Esophagus mucosa (tissue), 1 donor: Measurements from ENCODE around the gene BANK1. TPM values are rescaled to one million over a fixed set of nuclear protein-coding genes. Genes with fewer than 3 reads are reported as not detected.

Experiments
- ATAC-seq: fragments of 200-7000 bp; cut with Tn5 transposase; one replicate; pipeline ENCODE4 v1.9.1; 2020
- total RNA-seq: library from RNA; stranded (reverse); gene quantifications from one replicate; pipeline ENCODE4 v1.2.4, GENCODE V29; 2023
- donor health status: DM: yes; HTN: yes; CAD: no.

The BANK1 gene
- 1.3 TPM for total RNA-seq

GRCh38 chr4:101790521-101791181, at the start of gene BANK1:
BANK1 (plus strand) TSS chr4:101790730; CDS start chr4:101790881, 151 bp downstream.
- peak; percentile 80 for ATAC-seq

GRCh38 chr4:101753721-101754120, 36.8 kb upstream of the BANK1 start:
- no peak for ATAC-seq

- ATAC-seq: peak; percentile 57
Measured at GRCh38 chr4:101756181-101756580, 34.3 kb upstream of the BANK1 start.

- ATAC-seq: no peak
Measured at GRCh38 chr4:101761405-101761804, 29.1 kb upstream of the BANK1 start.

- no peak for ATAC-seq
Measured at GRCh38 chr4:101762025-101762424, 28.5 kb upstream of the BANK1 start.

GRCh38 chr4:101762534-101762933, 28.0 kb upstream of the BANK1 start:
- no peak for ATAC-seq

- no peak for ATAC-seq
Measured at GRCh38 chr4:101763576-101763975, 27.0 kb upstream of the BANK1 start.

GRCh38 chr4:101774807-101775206, 15.7 kb upstream of the BANK1 start:
- no peak for ATAC-seq

GRCh38 chr4:101777431-101777830, 13.1 kb upstream of the BANK1 start:
- no peak for ATAC-seq

GRCh38 chr4:101780284-101780683, 10.2 kb upstream of the BANK1 start:
- no peak for ATAC-seq

- no peak for ATAC-seq
Measured at GRCh38 chr4:101782546-101782945, 8.0 kb upstream of the BANK1 start.

- ATAC-seq: no peak
Measured at GRCh38 chr4:101784957-101785356, 5.6 kb upstream of the BANK1 start.

GRCh38 chr4:101785486-101785885, 5.0 kb upstream of the BANK1 start:
- ATAC-seq: no peak

GRCh38 chr4:101787701-101788316, 2.7 kb upstream of the BANK1 start:
- ATAC-seq: no peak

GRCh38 chr4:101791182-101791558, 640 bp downstream of the BANK1 start:
- ATAC-seq: peak; percentile 43

GRCh38 chr4:101792056-101792590, 1.6 kb downstream of the BANK1 start:
- ATAC-seq: no peak

- no peak for ATAC-seq
Measured at GRCh38 chr4:101793397-101793796, 2.9 kb downstream of the BANK1 start.

- no peak for ATAC-seq
Measured at GRCh38 chr4:101794806-101795205, 4.3 kb downstream of the BANK1 start.

- no peak for ATAC-seq
Measured at GRCh38 chr4:101795704-101796103, 5.2 kb downstream of the BANK1 start.

- ATAC-seq: no peak
Measured at GRCh38 chr4:101801958-101802357, 11.4 kb downstream of the BANK1 start.

- ATAC-seq: peak; percentile 60
Measured at GRCh38 chr4:101806914-101807313, 16.4 kb downstream of the BANK1 start.

GRCh38 chr4:101807351-101807750, 16.8 kb downstream of the BANK1 start:
- peak; percentile 36 for ATAC-seq

GRCh38 chr4:101813604-101814003, 23.1 kb downstream of the BANK1 start:
- peak; percentile 32 for ATAC-seq

GRCh38 chr4:101818362-101818761, 27.8 kb downstream of the BANK1 start:
- ATAC-seq: no peak
